Measurements from ENCODE around the gene DPP10.

The DPP10 gene

GRCh38 chr2:115552726-115553125 is 1110.3 kb downstream of the DPP10 start:
- WGBS (ENCODE audit: insufficient coverage, insufficient read length) = no CpG with 5 or more reads among the region's 2 CpGs
- Histone ChIP-seq H3K27ac (ENCODE audit: low read length) (no peak overlapping the region), H3K36me3 (ENCODE audit: control insufficient read depth, insufficient read depth, low read length) (no peaks in the 10 kb centered on the region), H3K27me3 (ENCODE audit: control insufficient read depth, insufficient read depth, low read length) (no peaks in the 10 kb centered on the region), H3K9me3 (ENCODE audit: control insufficient read depth, insufficient read depth, low read length) (no peaks in the 10 kb centered on the region), H3K4me3 (ENCODE audit: low read length) (no peak overlapping the region), H3K4me1 (ENCODE audit: control insufficient read depth, insufficient read depth, low read length) (no peaks in the 10 kb centered on the region)
- no peak for DNase-seq (ENCODE audit: low read depth, low spot score)

DNA sequence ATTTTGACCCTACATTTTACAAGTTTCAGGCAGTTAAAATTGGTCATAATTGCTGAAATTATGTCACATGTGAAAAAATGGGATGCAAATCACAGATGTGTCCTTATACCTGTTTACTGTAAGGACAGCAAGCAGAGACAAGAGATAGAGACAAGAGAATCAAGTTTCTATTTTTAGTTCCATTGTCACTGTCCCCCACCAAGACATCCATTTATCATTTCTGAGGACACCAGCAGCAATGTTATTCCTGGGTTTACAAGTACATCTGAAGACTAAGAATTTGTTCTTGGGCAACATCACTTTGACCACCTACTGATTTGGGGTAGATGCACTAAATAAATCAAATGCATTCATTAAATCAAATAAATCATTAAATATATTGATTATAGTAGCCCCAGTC is 1111.7 kb downstream of the DPP10 start:
- no peak for DNase-seq (ENCODE audit: low read depth, low spot score)
- Histone ChIP-seq H3K27ac (ENCODE audit: low read length) (no peak overlapping the region), H3K4me1 (ENCODE audit: control insufficient read depth, insufficient read depth, low read length) (no peaks in the 10 kb centered on the region), H3K4me3 (ENCODE audit: low read length) (no peak overlapping the region), H3K9me3 (ENCODE audit: control insufficient read depth, insufficient read depth, low read length) (no peaks in the 10 kb centered on the region), H3K36me3 (ENCODE audit: control insufficient read depth, insufficient read depth, low read length) (no peaks in the 10 kb centered on the region), H3K27me3 (ENCODE audit: control insufficient read depth, insufficient read depth, low read length) (no peaks in the 10 kb centered on the region)

GRCh38 chr2:115558725-115559124 is 1116.3 kb downstream of the DPP10 start:
- Histone ChIP-seq H3K4me3 (ENCODE audit: low read length) (no peak overlapping the region), H3K36me3 (ENCODE audit: control insufficient read depth, insufficient read depth, low read length) (no peaks in the 10 kb centered on the region), H3K9me3 (ENCODE audit: control insufficient read depth, insufficient read depth, low read length) (no peaks in the 10 kb centered on the region), H3K27ac (ENCODE audit: low read length) (no peak overlapping the region), H3K27me3 (ENCODE audit: control insufficient read depth, insufficient read depth, low read length) (no peaks in the 10 kb centered on the region), H3K4me1 (ENCODE audit: control insufficient read depth, insufficient read depth, low read length) (no peaks in the 10 kb centered on the region)
- DNase-seq (ENCODE audit: low read depth, low spot score) = no peak
- WGBS (ENCODE audit: insufficient coverage, insufficient read length) = no CpG with 5 or more reads among the region's 1 CpG

DNA sequence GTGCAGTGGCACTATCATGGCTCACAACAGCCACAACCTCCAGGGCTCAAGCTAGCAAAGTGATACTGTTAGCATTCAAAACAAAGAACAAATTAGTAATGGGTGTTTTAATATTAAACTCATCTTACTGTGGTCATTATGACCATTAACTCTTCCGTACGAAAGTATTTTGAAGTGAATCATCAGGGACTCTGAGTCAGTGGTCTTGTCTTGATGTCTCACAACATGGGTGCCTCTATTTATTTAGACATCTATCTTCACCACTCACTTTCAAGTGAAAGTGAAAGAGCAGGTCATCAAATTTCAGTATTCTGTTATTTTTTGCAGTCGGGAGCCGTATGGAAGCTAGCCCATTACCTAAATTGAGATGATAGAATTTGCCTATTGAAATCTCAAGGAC is 1118.2 kb downstream of the DPP10 start:
- Histone ChIP-seq H3K4me1 (ENCODE audit: control insufficient read depth, insufficient read depth, low read length) (no peaks in the 10 kb centered on the region), H3K27me3 (ENCODE audit: control insufficient read depth, insufficient read depth, low read length) (no peaks in the 10 kb centered on the region), H3K27ac (ENCODE audit: low read length) (no peak overlapping the region), H3K36me3 (ENCODE audit: control insufficient read depth, insufficient read depth, low read length) (no peaks in the 10 kb centered on the region), H3K4me3 (ENCODE audit: low read length) (no peak overlapping the region), H3K9me3 (ENCODE audit: control insufficient read depth, insufficient read depth, low read length) (no peaks in the 10 kb centered on the region)
- no CpG with 5 or more reads among the region's 4 CpGs for WGBS (ENCODE audit: insufficient coverage, insufficient read length)
- DNase-seq (ENCODE audit: low read depth, low spot score) = no peak

- Histone ChIP-seq H3K9me3 (ENCODE audit: control insufficient read depth, insufficient read depth, low read length) (no peaks in the 10 kb centered on the region), H3K27me3 (ENCODE audit: control insufficient read depth, insufficient read depth, low read length) (no peaks in the 10 kb centered on the region), H3K4me3 (ENCODE audit: low read length) (no peak overlapping the region), H3K4me1 (ENCODE audit: control insufficient read depth, insufficient read depth, low read length) (no peaks in the 10 kb centered on the region; the same call in 1 of the 2 replicates), H3K36me3 (ENCODE audit: control insufficient read depth, insufficient read depth, low read length) (no peaks in the 10 kb centered on the region), H3K27ac (ENCODE audit: low read length) (no peak overlapping the region)
- DNase-seq (ENCODE audit: low read depth, low spot score) = no peak
- WGBS (ENCODE audit: insufficient coverage, insufficient read length) = no CpG with 5 or more reads among the region's 1 CpG
Observed at GRCh38 chr2:115568643-115569042, 1126.2 kb downstream of the DPP10 start.

GRCh38 chr2:115569547-115569946 is 1127.1 kb downstream of the DPP10 start:
- Histone ChIP-seq H3K4me3 (ENCODE audit: low read length) (no peak overlapping the region), H3K4me1 (ENCODE audit: control insufficient read depth, insufficient read depth, low read length) (no peaks in the 10 kb centered on the region; the same call in 1 of the 2 replicates), H3K36me3 (ENCODE audit: control insufficient read depth, insufficient read depth, low read length) (no peaks in the 10 kb centered on the region), H3K27me3 (ENCODE audit: control insufficient read depth, insufficient read depth, low read length) (no peaks in the 10 kb centered on the region), H3K9me3 (ENCODE audit: control insufficient read depth, insufficient read depth, low read length) (no peaks in the 10 kb centered on the region), H3K27ac (ENCODE audit: low read length) (no peak overlapping the region)
- WGBS (ENCODE audit: insufficient coverage, insufficient read length) = no CpG with 5 or more reads among the region's 2 CpGs
- no peak for DNase-seq (ENCODE audit: low read depth, low spot score)

- Histone ChIP-seq H3K4me1 (ENCODE audit: control insufficient read depth, insufficient read depth, low read length) (no peaks in the 10 kb centered on the region; the same call in 1 of the 2 replicates), H3K27ac (ENCODE audit: low read length) (no peak overlapping the region), H3K27me3 (ENCODE audit: control insufficient read depth, insufficient read depth, low read length) (no peaks in the 10 kb centered on the region), H3K4me3 (ENCODE audit: low read length) (no peak overlapping the region), H3K9me3 (ENCODE audit: control insufficient read depth, insufficient read depth, low read length) (no peaks in the 10 kb centered on the region), H3K36me3 (ENCODE audit: control insufficient read depth, insufficient read depth, low read length) (no peaks in the 10 kb centered on the region)
- no peak for DNase-seq (ENCODE audit: low read depth, low spot score)
Observed at GRCh38 chr2:115572746-115573145, 1130.3 kb downstream of the DPP10 start.

GRCh38 chr2:115573756-115574155 is 1131.3 kb downstream of the DPP10 start:
- Histone ChIP-seq H3K4me1 (ENCODE audit: control insufficient read depth, insufficient read depth, low read length) (no peaks in the 10 kb centered on the region; the same call in 1 of the 2 replicates), H3K4me3 (ENCODE audit: low read length) (no peak overlapping the region), H3K9me3 (ENCODE audit: control insufficient read depth, insufficient read depth, low read length) (no peaks in the 10 kb centered on the region), H3K36me3 (ENCODE audit: control insufficient read depth, insufficient read depth, low read length) (no peaks in the 10 kb centered on the region), H3K27ac (ENCODE audit: low read length) (no peak overlapping the region), H3K27me3 (ENCODE audit: control insufficient read depth, insufficient read depth, low read length) (no peaks in the 10 kb centered on the region)
- no peak for DNase-seq (ENCODE audit: low read depth, low spot score)
- WGBS (ENCODE audit: insufficient coverage, insufficient read length) = no CpG with 5 or more reads among the region's 4 CpGs

DNA sequence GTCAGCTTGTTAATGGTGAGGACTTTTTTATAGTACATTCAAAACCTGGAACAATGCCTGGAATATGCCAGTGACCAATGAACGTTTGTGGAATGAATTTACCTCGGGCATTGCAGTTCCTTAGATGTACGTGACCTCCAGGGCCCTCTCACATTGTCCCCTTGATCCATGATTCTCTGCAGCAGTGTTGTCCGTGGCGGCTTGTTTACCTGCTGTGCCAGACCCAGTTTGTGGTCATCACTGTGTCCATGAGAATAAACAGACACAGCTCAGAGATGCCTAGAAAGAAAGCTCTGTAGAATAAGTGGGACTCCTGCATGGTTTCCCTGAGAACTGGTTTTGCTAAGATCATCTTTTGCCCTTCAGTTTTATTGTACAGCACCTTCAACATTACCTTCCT is 1132.2 kb downstream of the DPP10 start:
- no peaks in the 10 kb centered on the region for H3K36me3 ChIP-seq (ENCODE audit: control insufficient read depth, insufficient read depth, low read length)
- no CpG with 5 or more reads among the region's 5 CpGs for WGBS (ENCODE audit: insufficient coverage, insufficient read length)
- DNase-seq (ENCODE audit: low read depth, low spot score) = no peak
- no peak overlapping the region for H3K4me3 ChIP-seq (ENCODE audit: low read length)
- no peaks in the 10 kb centered on the region; the same call in 1 of the 2 replicates for H3K4me1 ChIP-seq (ENCODE audit: control insufficient read depth, insufficient read depth, low read length)
- H3K9me3 ChIP-seq (ENCODE audit: control insufficient read depth, insufficient read depth, low read length) = no peaks in the 10 kb centered on the region
- no peaks in the 10 kb centered on the region for H3K27me3 ChIP-seq (ENCODE audit: control insufficient read depth, insufficient read depth, low read length)
- H3K27ac ChIP-seq (ENCODE audit: low read length) = no peak overlapping the region

- H3K27me3 ChIP-seq (ENCODE audit: control insufficient read depth, insufficient read depth, low read length) = no peaks in the 10 kb centered on the region
- H3K9me3 ChIP-seq (ENCODE audit: control insufficient read depth, insufficient read depth, low read length) = no peaks in the 10 kb centered on the region
- no peak for DNase-seq (ENCODE audit: low read depth, low spot score)
- H3K4me3 ChIP-seq (ENCODE audit: low read length) = no peak overlapping the region
- H3K4me1 ChIP-seq (ENCODE audit: control insufficient read depth, insufficient read depth, low read length) = no peaks in the 10 kb centered on the region
- no peaks in the 10 kb centered on the region for H3K36me3 ChIP-seq (ENCODE audit: control insufficient read depth, insufficient read depth, low read length)
- no peak overlapping the region for H3K27ac ChIP-seq (ENCODE audit: low read length)
- no CpG with 5 or more reads among the region's 5 CpGs for WGBS (ENCODE audit: insufficient coverage, insufficient read length)
Observed at GRCh38 chr2:115580784-115581183, 1138.3 kb downstream of the DPP10 start.

DNA sequence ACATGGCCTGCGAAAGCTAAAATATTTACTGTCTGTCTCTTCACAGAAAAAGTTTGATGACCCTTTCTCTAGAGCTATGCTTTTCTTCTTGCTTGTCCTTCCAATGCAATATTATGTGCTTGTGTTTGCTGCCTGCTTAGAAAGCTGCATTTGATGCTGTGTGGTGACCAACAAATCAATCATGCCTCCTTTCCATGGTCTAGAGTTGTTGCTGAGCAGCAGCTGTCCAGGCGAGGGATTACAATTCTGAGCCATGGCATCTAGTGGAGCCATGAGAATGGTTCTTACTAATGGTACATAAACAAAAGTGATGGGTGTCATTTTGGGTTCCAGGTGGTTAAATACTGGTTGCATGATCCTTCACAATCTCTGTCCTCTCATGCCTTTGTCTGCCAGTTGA is 1142.1 kb downstream of the DPP10 start:
- no peaks in the 10 kb centered on the region for H3K4me1 ChIP-seq (ENCODE audit: control insufficient read depth, insufficient read depth, low read length)
- no CpG with 5 or more reads among the region's 2 CpGs for WGBS (ENCODE audit: insufficient coverage, insufficient read length)
- no peaks in the 10 kb centered on the region for H3K9me3 ChIP-seq (ENCODE audit: control insufficient read depth, insufficient read depth, low read length)
- no peaks in the 10 kb centered on the region for H3K27me3 ChIP-seq (ENCODE audit: control insufficient read depth, insufficient read depth, low read length)
- H3K36me3 ChIP-seq (ENCODE audit: control insufficient read depth, insufficient read depth, low read length) = no peaks in the 10 kb centered on the region
- no peak for DNase-seq (ENCODE audit: low read depth, low spot score)
- H3K4me3 ChIP-seq (ENCODE audit: low read length) = no peak overlapping the region
- no peak overlapping the region for H3K27ac ChIP-seq (ENCODE audit: low read length)

Data from iPS DF 6.9 (cell line).